Activated T-cell treated with anti-CD3 and anti-CD28 coated beads for 48 hours (primary cell): ENCODE results near the gene CSF3.
"Not testable (repeated sequence)": the region's sequence is repeated elsewhere in the genome, so short reads cannot be mapped to it uniquely, and the experiment has no call there.

Source experiments
- DNase-seq: peaks from one replicate; pipeline ENCODE4 v3.0.0-alpha.2; 2020; ENCODE audit warnings: low read depth

Gene CSF3

GRCh38 chr17:39997543-39997942, 17.7 kb upstream of the CSF3 start:
- DNase-seq: no peak

- DNase-seq: no peak
Observed at GRCh38 chr17:39999067-39999466, 16.2 kb upstream of the CSF3 start.

- DNase-seq: no peak
Observed at GRCh38 chr17:40000161-40000560, 15.1 kb upstream of the CSF3 start.

GRCh38 chr17:40001335-40001734, 13.9 kb upstream of the CSF3 start:
- not testable (repeated sequence) for DNase-seq

- DNase-seq: no peak
Observed at GRCh38 chr17:40004072-40004471, 11.2 kb upstream of the CSF3 start.

GRCh38 chr17:40004712-40005111, 10.5 kb upstream of the CSF3 start:
- DNase-seq: no peak

GRCh38 chr17:40005520-40005919, 9.7 kb upstream of the CSF3 start:
- DNase-seq: no peak

- DNase-seq: not testable (repeated sequence)
Observed at GRCh38 chr17:40010946-40011500, 4.2 kb upstream of the CSF3 start.

- not testable (repeated sequence) for DNase-seq
Observed at GRCh38 chr17:40012017-40012647, 3.1 kb upstream of the CSF3 start.

DNA sequence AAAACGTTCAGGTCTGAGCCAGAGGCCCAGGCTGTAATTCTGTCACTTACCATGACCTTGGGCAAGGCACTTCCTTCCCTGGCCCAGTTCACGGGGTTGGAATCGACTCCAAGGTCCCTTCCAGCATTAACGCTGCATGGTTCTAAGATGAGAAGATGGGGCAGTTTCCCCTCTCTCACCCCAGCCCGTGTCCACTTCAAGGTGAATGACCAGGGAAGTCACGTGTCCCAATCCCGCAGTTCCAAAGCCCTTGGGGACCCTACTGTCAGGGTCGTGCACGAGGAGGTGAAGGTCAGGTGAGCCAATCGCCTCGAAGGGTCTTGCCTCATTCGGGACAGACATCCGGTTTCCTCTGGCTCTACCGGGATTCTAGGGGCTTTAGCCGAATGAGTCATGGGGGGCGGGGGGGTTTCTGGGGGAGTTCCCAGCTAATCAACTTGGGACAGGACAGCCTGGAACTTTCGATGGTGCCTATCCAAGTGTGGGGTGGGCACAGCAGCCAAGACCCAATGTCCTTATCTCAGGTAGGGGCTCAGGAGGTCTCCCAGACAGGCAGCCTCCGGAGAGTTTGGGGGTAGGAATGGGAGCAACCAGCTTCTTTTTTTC, 762 bp upstream of the CSF3 start:
- DNase-seq: no peak

GRCh38 chr17:40015998-40016985, 1.1 kb downstream of the CSF3 start:
- DNase-seq: no peak

- no peak for DNase-seq
Observed at GRCh38 chr17:40017422-40018080, 2.3 kb downstream of the CSF3 start.

- no peak for DNase-seq
Observed at GRCh38 chr17:40018211-40019121, 3.2 kb downstream of the CSF3 start.

- no peak for DNase-seq
Observed at GRCh38 chr17:40019140-40019991, 4.1 kb downstream of the CSF3 start.

GRCh38 chr17:40020146-40020545, 4.9 kb downstream of the CSF3 start:
- no peak for DNase-seq

DNA sequence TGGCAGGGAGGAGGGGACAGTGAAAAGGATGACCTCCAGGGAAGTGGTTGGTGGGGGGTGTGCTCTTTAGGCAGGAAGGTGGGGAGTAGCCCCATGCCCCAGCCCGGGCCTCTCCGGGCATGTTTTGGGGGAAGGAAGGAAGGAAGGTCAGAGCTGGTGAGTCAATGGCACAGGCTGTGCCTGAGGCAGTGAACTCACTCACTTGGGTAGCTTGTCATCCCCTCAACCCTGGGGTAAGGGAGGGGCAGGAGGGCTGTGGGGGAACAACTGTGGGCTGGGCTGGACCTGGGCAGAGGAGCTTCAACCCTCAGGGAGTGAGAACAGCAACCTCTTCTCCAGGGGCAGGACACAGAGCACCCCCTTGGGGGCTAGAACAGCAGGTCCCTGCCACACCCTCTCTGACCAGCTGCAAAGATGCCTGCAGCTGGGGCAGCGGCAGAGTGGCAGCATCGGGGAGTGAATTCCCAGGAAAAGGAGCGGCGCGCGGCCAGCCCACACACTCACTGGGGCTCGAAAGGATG, 6.3 kb downstream of the CSF3 start:
- DNase-seq: no peak

- no peak for DNase-seq
Observed at GRCh38 chr17:40022497-40022896, 7.3 kb downstream of the CSF3 start.

DNA sequence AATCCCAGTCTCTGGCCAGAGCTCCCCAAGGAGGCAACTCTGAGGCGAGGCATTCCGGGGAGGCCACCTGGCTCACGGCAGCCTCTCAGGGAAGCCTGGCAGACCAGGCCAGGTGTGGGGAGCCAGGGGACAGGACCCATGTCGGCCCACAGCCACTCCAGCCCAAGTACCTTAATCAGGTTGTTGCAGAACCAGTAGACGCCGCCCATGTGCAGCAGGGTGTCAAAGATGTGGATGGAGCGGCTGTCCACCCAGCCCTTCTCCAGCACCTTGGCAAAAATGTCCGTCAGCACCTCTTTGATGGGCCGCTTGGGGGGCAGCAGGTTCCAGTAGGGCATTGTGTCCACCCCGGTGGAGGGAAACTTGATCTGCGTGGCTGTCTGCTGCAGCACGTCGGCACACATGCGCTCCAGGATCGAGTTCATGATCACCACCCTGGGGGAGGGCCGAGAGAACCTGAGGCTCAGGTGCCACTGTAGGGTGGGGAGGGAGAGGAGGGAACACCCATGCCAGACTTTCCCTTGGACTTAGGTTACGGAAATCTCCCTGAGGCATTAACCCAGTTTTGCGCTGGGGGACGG, 7.8 kb downstream of the CSF3 start:
- no peak for DNase-seq

GRCh38 chr17:40023590-40024292, 8.5 kb downstream of the CSF3 start:
- no peak for DNase-seq
